ENCODE data around the gene SEC63. TPM values are rescaled to one million over a fixed set of nuclear protein-coding genes. Genes with fewer than 3 reads are reported as not detected.

Gene SEC63
- total and polyA plus RNA-seq, 2 of the 4 experiments (the other 2 are of a cell fraction) = 8.6 to 22.4 TPM

DNA sequence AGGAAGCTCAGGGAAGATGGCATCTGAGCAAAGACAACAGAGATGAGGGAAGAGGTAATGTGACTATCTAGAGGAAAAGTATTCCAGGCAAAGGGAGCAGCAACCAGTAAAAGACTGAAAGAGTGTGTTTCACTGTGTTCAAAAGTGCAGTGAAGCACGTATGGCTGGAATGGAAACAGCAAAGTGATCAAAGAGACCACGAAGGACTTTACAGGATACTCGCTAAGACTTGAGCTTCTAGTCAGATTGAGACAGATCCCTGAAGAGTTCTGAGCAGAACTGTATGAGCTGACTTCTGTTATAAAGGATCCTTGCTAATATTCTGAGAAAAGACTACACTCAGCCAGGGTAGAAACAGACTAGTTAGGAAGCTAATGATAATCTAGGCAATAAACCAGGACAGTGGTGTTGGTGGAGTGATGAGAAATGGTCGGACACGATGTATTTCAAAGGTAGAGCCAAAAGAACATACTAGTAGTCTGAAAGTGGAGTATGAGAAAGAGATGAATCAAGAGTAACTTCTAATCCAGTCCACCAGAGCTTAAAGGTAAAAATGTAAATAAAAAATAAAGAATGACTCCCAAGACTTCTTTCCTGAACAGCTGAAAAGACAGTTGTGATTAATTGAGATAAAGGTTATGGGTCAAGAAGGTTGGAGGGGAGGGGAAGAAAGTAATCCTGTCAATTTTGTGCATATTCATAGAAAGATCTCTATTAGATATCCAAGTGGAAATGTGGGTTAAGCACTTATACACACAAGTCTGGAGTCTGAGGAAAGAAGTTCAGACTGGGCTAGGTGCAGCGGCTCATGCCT lies 14.2 kb downstream of the SEC63 start:
- Histone ChIP-seq H2BK20ac (ENCODE audit: low read depth, low read length) (no peak overlapping the region), H2AFZ (replicated peaks; ENCODE audit: low read length, poor library complexity) (no peak overlapping the region), H3K18ac (ENCODE audit: low read depth, low read length) (no peak overlapping the region), H3K27ac (ENCODE audit: insufficient read depth, low read length) (no peak overlapping the region), H2BK15ac (ENCODE audit: low read depth, low read length) (no peak overlapping the region), H3K9me1 (ENCODE audit: insufficient read depth, low read length) (peaks cover 8% of the 10 kb centered on the region), H3K36me3 (ENCODE audit: control insufficient read depth, insufficient read depth, low read length) (no peaks in the 10 kb centered on the region), H4K5ac (ENCODE audit: low read depth, low read length) (no peak overlapping the region), H3K4me3 (ENCODE audit: insufficient read depth, low read depth, low read length) (no peak overlapping the region), H2AK5ac (ENCODE audit: low read depth, low read length) (no peak overlapping the region), H4K8ac (ENCODE audit: low read depth in 2 of 2, low read length in 2 of 2) (no peak overlapping the region), H2AK9ac (replicated peaks; ENCODE audit: low read depth, low read length, poor library complexity) (no peak overlapping the region), H3K4me2 (ENCODE audit: low read depth, low read length) (no peak overlapping the region; the same call in 1 of the 2 replicates), H3K14ac (replicated peaks; ENCODE audit: low read depth, low read length) (no peak overlapping the region), H2BK120ac (ENCODE audit: low read depth, low read length) (no peak overlapping the region), H3K4me1 (ENCODE audit: control insufficient read depth, insufficient read depth, low read length) (0 out of 2 replicates have a peak, but pooled peaks cover 2% of the 10 kb centered on the region), H3K23ac (ENCODE audit: low read depth, low read length) (no peak overlapping the region), H3K4ac (ENCODE audit: low read depth, low read length) (no peak overlapping the region), H3K9me3 (ENCODE audit: control insufficient read depth, insufficient read depth, low read length) (no peaks in the 10 kb centered on the region), H2BK5ac (ENCODE audit: low read depth, low read length, poor library complexity, severe bottlenecking) (no peak overlapping the region), H3K9ac (ENCODE audit: low read depth, low read length) (no peak overlapping the region), H3K79me1 (ENCODE audit: low read depth in 1 of 2, low read length in 2 of 2) (peaks cover 20 to 65% of the 10 kb centered on the region in 2 experiments), H4K91ac (ENCODE audit: insufficient read depth, low read depth, low read length) (no peak overlapping the region), H4K20me1 (ENCODE audit: insufficient read depth, low read length) (peaks cover 91% of the 10 kb centered on the region), H3K56ac (ENCODE audit: extremely low read depth, insufficient read depth, low read length) (no peak overlapping the region), H3K27me3 (ENCODE audit: control insufficient read depth, insufficient read depth, low read length) (no peaks in the 10 kb centered on the region)
- ChIA-PET CTCF (no interaction called here), POLR2A (ENCODE audit: unreplicated experiment) (no interaction called here)
- DNase-seq (no peak), ATAC-seq (ENCODE audit: low read depth) (no peak)
- TF ChIP-seq RAD21 (IDR thresholded peaks at IDR 0.05; ENCODE audit: low read length) (no peak), POLR2A (IDR thresholded peaks at IDR 0.05; ENCODE audit: low read depth, low read length) (no peak), MXI1 (IDR thresholded peaks at IDR 0.05; ENCODE audit: borderline replicate concordance, low read depth, low read length) (no peak), NFE2L2 (IDR thresholded peaks at IDR 0.05; ENCODE audit: low read depth, low read length) (no peak), FOS (IDR thresholded peaks at IDR 0.05; ENCODE audit: low read depth, low read length) (no peak), BHLHE40 (IDR thresholded peaks at IDR 0.05; ENCODE audit: low read depth, low read length) (no peak), CEBPB (IDR thresholded peaks at IDR 0.05; ENCODE audit: low read depth, low read length) (no peak)
- TF ChIP-seq, protein P1, sequence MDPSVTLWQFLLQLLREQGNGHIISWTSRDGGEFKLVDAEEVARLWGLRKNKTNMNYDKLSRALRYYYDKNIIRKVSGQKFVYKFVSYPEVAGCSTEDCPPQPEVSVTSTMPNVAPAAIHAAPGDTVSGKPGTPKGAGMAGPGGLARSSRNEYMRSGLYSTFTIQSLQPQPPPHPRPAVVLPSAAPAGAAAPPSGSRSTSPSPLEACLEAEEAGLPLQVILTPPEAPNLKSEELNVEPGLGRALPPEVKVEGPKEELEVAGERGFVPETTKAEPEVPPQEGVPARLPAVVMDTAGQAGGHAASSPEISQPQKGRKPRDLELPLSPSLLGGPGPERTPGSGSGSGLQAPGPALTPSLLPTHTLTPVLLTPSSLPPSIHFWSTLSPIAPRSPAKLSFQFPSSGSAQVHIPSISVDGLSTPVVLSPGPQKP (IDR thresholded peaks at IDR 0.05; ENCODE audit: borderline replicate concordance, low read depth, low read length) = no peak
- TF ChIP-seq, protein P2, sequence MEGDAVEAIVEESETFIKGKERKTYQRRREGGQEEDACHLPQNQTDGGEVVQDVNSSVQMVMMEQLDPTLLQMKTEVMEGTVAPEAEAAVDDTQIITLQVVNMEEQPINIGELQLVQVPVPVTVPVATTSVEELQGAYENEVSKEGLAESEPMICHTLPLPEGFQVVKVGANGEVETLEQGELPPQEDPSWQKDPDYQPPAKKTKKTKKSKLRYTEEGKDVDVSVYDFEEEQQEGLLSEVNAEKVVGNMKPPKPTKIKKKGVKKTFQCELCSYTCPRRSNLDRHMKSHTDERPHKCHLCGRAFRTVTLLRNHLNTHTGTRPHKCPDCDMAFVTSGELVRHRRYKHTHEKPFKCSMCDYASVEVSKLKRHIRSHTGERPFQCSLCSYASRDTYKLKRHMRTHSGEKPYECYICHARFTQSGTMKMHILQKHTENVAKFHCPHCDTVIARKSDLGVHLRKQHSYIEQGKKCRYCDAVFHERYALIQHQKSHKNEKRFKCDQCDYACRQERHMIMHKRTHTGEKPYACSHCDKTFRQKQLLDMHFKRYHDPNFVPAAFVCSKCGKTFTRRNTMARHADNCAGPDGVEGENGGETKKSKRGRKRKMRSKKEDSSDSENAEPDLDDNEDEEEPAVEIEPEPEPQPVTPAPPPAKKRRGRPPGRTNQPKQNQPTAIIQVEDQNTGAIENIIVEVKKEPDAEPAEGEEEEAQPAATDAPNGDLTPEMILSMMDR (conservative IDR thresholded peaks at IDR 0.05; ENCODE audit: low read depth, low read length) = no peak
- TF ChIP-seq, protein P3, sequence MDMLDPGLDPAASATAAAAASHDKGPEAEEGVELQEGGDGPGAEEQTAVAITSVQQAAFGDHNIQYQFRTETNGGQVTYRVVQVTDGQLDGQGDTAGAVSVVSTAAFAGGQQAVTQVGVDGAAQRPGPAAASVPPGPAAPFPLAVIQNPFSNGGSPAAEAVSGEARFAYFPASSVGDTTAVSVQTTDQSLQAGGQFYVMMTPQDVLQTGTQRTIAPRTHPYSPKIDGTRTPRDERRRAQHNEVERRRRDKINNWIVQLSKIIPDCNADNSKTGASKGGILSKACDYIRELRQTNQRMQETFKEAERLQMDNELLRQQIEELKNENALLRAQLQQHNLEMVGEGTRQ (IDR thresholded peaks at IDR 0.05; ENCODE audit: low read depth, low read length) = no peak
- no TSS peak for BruUV-seq (replicated peaks)
- in situ Hi-C loops (cut with MboI; ENCODE audit: low sequenced_read_pairs) (no loop called here), intact Hi-C loops (cut with micrococcal nuclease) (no loop called here), dilution Hi-C loops (cut with HindIII; ENCODE audit: low sequenced_read_pairs, unreplicated experiment) (no loop called here)
- 86% methylated on average over 1 of the region's 6 CpGs; no CpG with 5 or more reads in 1 of the 2 experiments for WGBS, 2 experiments (ENCODE audit: extremely low coverage in 2 of 2, insufficient read length in 1 of 2)
